ENCODE measurements around the gene BLCAP. TPM values are rescaled to one million over a fixed set of nuclear protein-coding genes. Genes with fewer than 3 reads are reported as not detected.
A peak's percentile ranks its signal among the peaks of the same experiment; 100 is the strongest.

Gene BLCAP
- total and polyA plus RNA-seq, 4 donors = 53.3 to 81.5 (median 55.2) TPM

- ATAC-seq (ENCODE audit: insufficient read depth, low FRiP score) (peak; percentile 75), DNase-seq (peak; percentile 65 to 72 (median 66))
- H3K27me3 ChIP-seq (ENCODE audit: control insufficient read depth in 3 of 3, insufficient read depth in 3 of 3, low read length in 2 of 3) = peaks cover 0 to 5% (median 0%) of the 10 kb centered on the region in 3 donors
- WGBS, 2 donors = 10 to 13% methylated on average over 31 to 34 of the region's 34 CpGs
- H3K9ac ChIP-seq (ENCODE audit: insufficient read depth in 1 of 2, low read length in 2 of 2) = no peak overlapping the region
- H3K36me3 ChIP-seq (ENCODE audit: control insufficient read depth in 4 of 4, insufficient read depth in 4 of 4, low read length in 4 of 4) = no peaks in the 10 kb centered on the region
- H3K4me1 ChIP-seq (ENCODE audit: control insufficient read depth in 5 of 5, insufficient read depth in 5 of 5, low read length in 5 of 5) = peaks cover 0 to 25% (median 8%) of the 10 kb centered on the region in 5 donors
- no peak overlapping the region for H3K4me3 ChIP-seq
- no peak overlapping the region for H3K27ac ChIP-seq (ENCODE audit: low read depth in 1 of 2, low read length in 1 of 2)
- H3K9me3 ChIP-seq (ENCODE audit: control insufficient read depth in 4 of 4, insufficient read depth in 3 of 4, low read length in 3 of 4) = no peaks in the 10 kb centered on the region
- TF ChIP-seq CTCF (IDR thresholded peaks at IDR 0.05; ENCODE audit: control extremely low read depth, extremely low read depth) = peak; percentile 73
Measured at GRCh38 chr20:37564388-37565133, 36.9 kb upstream of the BLCAP start.

GRCh38 chr20:37564016-37564387 lies 36.3 kb upstream of the BLCAP start:
- H3K4me3 ChIP-seq = no peak overlapping the region
- ATAC-seq (ENCODE audit: insufficient read depth, low FRiP score) = no peak
- DNase-seq = no peak
- H3K9ac ChIP-seq (ENCODE audit: insufficient read depth in 1 of 2, low read length in 2 of 2) = no peak overlapping the region
- no peak overlapping the region for H3K27ac ChIP-seq (ENCODE audit: low read depth in 1 of 2, low read length in 1 of 2)
- H3K27me3 ChIP-seq (ENCODE audit: control insufficient read depth in 3 of 3, insufficient read depth in 3 of 3, low read length in 2 of 3) = peaks cover 0 to 5% (median 0%) of the 10 kb centered on the region in 3 donors
- WGBS, 2 donors = 34 to 42% methylated on average over 19 of the region's 19 CpGs
- no peaks in the 10 kb centered on the region for H3K9me3 ChIP-seq (ENCODE audit: control insufficient read depth in 4 of 4, insufficient read depth in 3 of 4, low read length in 3 of 4)
- H3K36me3 ChIP-seq (ENCODE audit: control insufficient read depth in 4 of 4, insufficient read depth in 4 of 4, low read length in 4 of 4) = no peaks in the 10 kb centered on the region
- H3K4me1 ChIP-seq (ENCODE audit: control insufficient read depth in 5 of 5, insufficient read depth in 5 of 5, low read length in 5 of 5) = peaks cover 0 to 25% (median 8%) of the 10 kb centered on the region in 5 donors
- TF ChIP-seq CTCF (IDR thresholded peaks at IDR 0.05; ENCODE audit: control extremely low read depth, extremely low read depth) = no peak

- no peak overlapping the region for H3K9ac ChIP-seq (ENCODE audit: insufficient read depth in 1 of 2, low read length in 2 of 2)
- H3K27me3 ChIP-seq (ENCODE audit: control insufficient read depth in 3 of 3, insufficient read depth in 3 of 3, low read length in 2 of 3) = peaks cover 0 to 5% (median 0%) of the 10 kb centered on the region in 3 donors
- WGBS, 2 donors = 66 to 77% methylated on average over 3 of the region's 3 CpGs
- peaks cover 0 to 21% (median 2%) of the 10 kb centered on the region in 5 donors for H3K4me1 ChIP-seq (ENCODE audit: control insufficient read depth in 5 of 5, insufficient read depth in 5 of 5, low read length in 5 of 5)
- H3K27ac ChIP-seq (ENCODE audit: low read depth in 1 of 2, low read length in 1 of 2) = no peak overlapping the region
- H3K36me3 ChIP-seq (ENCODE audit: control insufficient read depth in 4 of 4, insufficient read depth in 4 of 4, low read length in 4 of 4) = no peaks in the 10 kb centered on the region
- H3K9me3 ChIP-seq (ENCODE audit: control insufficient read depth in 4 of 4, insufficient read depth in 3 of 4, low read length in 3 of 4) = no peaks in the 10 kb centered on the region
- ATAC-seq (ENCODE audit: insufficient read depth, low FRiP score) = no peak
- no peak for TF ChIP-seq CTCF (IDR thresholded peaks at IDR 0.05; ENCODE audit: control extremely low read depth, extremely low read depth)
- H3K4me3 ChIP-seq = no peak overlapping the region
- DNase-seq = no peak
Measured at GRCh38 chr20:37562695-37563480, 35.2 kb upstream of the BLCAP start.
